Measurements from ENCODE around the gene TCEAL5.

GRCh38 chrX:103249805-103250204 is 26.7 kb downstream of the TCEAL5 start:
- no peak for TF ChIP-seq IRF4 (IDR thresholded peaks at IDR 0.05; ENCODE audit: low read depth, low read length)
- no peak for TF ChIP-seq NRF1 (conservative IDR thresholded peaks at IDR 0.05; ENCODE audit: low read depth, low read length)
- TF ChIP-seq ATF3 (IDR thresholded peaks at IDR 0.05; ENCODE audit: borderline replicate concordance, extremely low read depth, low read depth, low read length) = no peak
- no peak for TF ChIP-seq CTCF (IDR thresholded peaks at IDR 0.05 in 2 of 3, conservative IDR thresholded peaks at IDR 0.05 in 1 of 3; ENCODE audit: control insufficient read depth in 2 of 3, extremely low read depth in 1 of 3, insufficient read depth in 1 of 3, low read depth in 3 of 3, low read length in 3 of 3)
- TF ChIP-seq EP300 (IDR thresholded peaks at IDR 0.05; ENCODE audit: borderline replicate concordance in 1 of 2, control insufficient read depth in 1 of 2, low read depth in 2 of 2, low read length in 2 of 2) = no peak
- no peak for TF ChIP-seq RAD21 (IDR thresholded peaks at IDR 0.05; ENCODE audit: insufficient read depth, low read depth, low read length)
- no peak for TF ChIP-seq NR2C2 (IDR thresholded peaks at IDR 0.05; ENCODE audit: borderline replicate concordance, control insufficient read depth, insufficient read length, low read depth)
- TF ChIP-seq FOXM1 (IDR thresholded peaks at IDR 0.05; ENCODE audit: low read depth, low read length) = no peak
- no peak for TF ChIP-seq ZNF384 (IDR thresholded peaks at IDR 0.05; ENCODE audit: borderline replicate concordance, low read depth, low read length)
- no peak for TF ChIP-seq SKIL (IDR thresholded peaks at IDR 0.05; ENCODE audit: low read depth, poor library complexity, severe bottlenecking)

All from GM12878 (cell line).